ENCODE data around the gene OCA2.

The OCA2 gene

GRCh38 chr15:28112962-28113361 is 13.8 kb upstream of the OCA2 start:
- no peak for DNase-seq (ENCODE audit: extremely low read depth, low read depth)
- no peak for TF ChIP-seq CTCF (IDR thresholded peaks at IDR 0.05; ENCODE audit: low read depth, low read length)

- DNase-seq (ENCODE audit: extremely low read depth, low read depth): no peak
- TF ChIP-seq CTCF (IDR thresholded peaks at IDR 0.05; ENCODE audit: low read depth, low read length): no peak
Observed at GRCh38 chr15:28112101-28112760, 13.1 kb upstream of the OCA2 start.

DNA sequence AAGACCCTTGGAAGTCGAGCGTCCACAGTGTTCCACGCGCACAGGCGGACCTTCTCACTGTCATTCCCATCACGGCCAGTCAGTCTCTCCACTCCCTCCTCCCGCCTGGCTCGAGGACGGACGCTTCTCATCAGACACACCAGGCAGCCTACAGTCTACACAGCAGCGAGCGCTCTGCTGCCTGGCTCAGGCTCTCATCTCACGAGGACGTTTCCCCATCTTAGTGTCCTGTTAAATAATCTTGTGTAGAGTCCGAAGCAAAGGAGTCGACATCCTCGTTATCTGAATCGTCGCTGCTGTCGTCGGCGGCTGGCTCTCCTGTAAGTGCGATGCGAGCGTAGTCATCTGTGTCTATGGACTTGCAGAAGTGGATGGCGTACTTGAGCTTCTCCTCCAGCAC is 12.4 kb upstream of the OCA2 start:
- no peak for TF ChIP-seq CTCF (IDR thresholded peaks at IDR 0.05; ENCODE audit: low read depth, low read length)
- DNase-seq (ENCODE audit: extremely low read depth, low read depth): no peak

GRCh38 chr15:28110481-28110881 is 11.4 kb upstream of the OCA2 start:
- no peak for DNase-seq (ENCODE audit: extremely low read depth, low read depth)
- no peak for TF ChIP-seq CTCF (IDR thresholded peaks at IDR 0.05; ENCODE audit: low read depth, low read length)

DNA sequence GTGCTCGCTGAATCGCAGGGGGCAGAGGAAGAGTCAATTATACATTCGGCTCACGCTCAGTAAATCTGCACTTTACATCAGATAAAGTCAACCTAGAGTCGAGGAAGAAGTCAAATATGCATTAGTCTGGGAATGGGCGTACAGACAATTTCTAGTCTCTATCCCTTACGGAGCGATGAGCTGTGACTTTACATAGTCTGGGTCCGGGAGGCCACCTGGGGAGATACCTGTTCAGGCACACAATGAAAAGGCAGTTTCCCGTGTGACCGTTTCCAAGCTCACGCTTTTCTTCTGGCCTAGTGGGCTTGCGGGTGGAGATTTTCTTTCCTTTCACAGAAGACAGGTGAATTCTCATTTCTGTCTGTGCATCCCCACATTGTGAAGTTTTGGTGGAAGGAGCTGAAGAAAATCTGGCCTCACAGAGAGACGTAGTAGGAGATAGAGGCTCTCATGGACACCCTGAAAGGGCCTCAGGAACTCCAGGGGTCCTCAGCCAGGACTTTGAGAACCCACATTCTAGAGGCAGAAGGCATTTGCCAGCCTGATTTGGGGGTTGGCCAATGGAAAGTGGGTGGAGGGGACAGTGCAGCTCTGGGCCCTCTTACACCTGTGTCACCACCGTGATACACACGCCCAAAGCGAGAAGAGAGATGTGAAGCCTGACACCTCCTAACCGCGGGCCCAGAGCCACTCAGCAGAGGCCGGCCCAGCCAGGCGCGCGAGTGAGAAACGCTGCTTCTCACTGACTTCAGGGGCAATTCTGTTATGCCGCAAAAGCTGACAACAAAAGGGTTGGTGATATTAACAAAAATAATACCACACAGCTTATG is 10.7 kb upstream of the OCA2 start:
- no peak for DNase-seq (ENCODE audit: extremely low read depth, low read depth)
- TF ChIP-seq CTCF (IDR thresholded peaks at IDR 0.05; ENCODE audit: low read depth, low read length): no peak

GRCh38 chr15:28107904-28108275 is 8.8 kb upstream of the OCA2 start:
- DNase-seq (ENCODE audit: extremely low read depth, low read depth): no peak
- no peak for TF ChIP-seq CTCF (IDR thresholded peaks at IDR 0.05; ENCODE audit: low read depth, low read length)

DNA sequence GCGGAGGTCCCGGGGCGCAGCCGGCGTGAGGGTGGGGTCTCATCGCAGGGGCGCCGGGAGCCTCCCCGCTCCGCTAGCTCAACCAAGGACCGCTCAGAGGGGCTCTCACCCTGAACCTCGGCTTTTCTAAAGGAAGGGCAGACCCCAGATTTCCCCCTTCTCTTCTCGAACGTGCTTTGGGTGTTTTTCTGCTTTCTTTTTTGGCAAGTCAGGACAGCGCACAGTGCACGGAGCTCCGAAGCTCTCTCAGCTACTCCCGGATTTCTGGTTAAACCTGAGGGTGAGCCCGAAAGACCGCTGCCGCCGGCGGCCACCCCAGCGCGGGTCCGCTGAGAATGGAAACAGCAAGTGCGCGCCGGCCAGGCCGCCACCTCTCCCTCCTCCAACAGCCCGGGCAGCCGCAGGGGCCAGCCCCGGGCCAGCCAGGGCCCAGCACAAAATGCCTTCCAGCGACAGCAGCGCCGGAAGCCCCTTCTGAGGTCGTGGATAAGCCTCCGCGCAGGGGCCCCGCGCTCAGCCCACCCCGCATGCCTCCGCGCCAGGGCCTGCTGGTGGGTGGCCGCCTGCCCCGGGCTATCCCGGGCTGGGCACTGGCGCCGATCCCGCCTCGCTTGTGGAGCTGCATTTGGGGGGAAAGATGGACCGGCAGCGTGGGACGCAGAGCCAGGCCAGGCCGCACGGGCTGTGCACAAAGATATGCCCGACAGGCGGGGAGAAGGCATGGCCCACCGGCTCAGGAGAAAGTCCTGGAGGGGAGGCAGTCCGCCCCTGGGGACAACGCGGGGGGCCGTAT is 8.2 kb upstream of the OCA2 start:
- no peak for TF ChIP-seq CTCF (IDR thresholded peaks at IDR 0.05; ENCODE audit: low read depth, low read length)
- DNase-seq (ENCODE audit: extremely low read depth, low read depth): no peak
